K562 (cell line): Measurements from ENCODE around the gene RASGEF1C. TPM values are rescaled to one million over a fixed set of nuclear protein-coding genes. Genes with fewer than 3 reads are reported as not detected.

ENCODE experiments used
- ARID4B ChIP-seq: sonication (generic); formaldehyde crosslinking; IDR thresholded peaks from 2 replicates; pipeline ENCODE4 v1.8.0; 2022; ENCODE audit warnings: mild to moderate bottlenecking, missing genetic modification reagents
- ETV5 ChIP-seq: sonication (generic); formaldehyde crosslinking; IDR thresholded peaks from 2 replicates; pipeline ENCODE4 v1.4.0; 2020; ENCODE audit warnings: low read depth, mild to moderate bottlenecking, missing genetic modification reagents
- MCM5 ChIP-seq: fragments of 450-650 bp; IDR thresholded peaks from 2 replicates; pipeline ENCODE4 v1.6.1; 2016; ENCODE audit warnings: low read depth
- POLR2A ChIP-seq: fragments of 450-650 bp; conservative IDR thresholded peaks from 2 replicates; pipeline ENCODE4 v1.6.1; 2016
- POLR2B ChIP-seq: fragments of 450-650 bp; IDR thresholded peaks from 2 replicates; pipeline ENCODE4 v1.6.1; 2018; ENCODE audit warnings: low read depth; ENCODE audit not compliant: partially characterized antibody
- POU5F1 ChIP-seq: fragments of 150-350 bp; IDR thresholded peaks from 2 replicates; pipeline ENCODE4 v1.6.1; 2014; ENCODE audit warnings: borderline replicate concordance, low read length, low read depth, mild to moderate bottlenecking; ENCODE audit not compliant: partially characterized antibody
- SREBF1 ChIP-seq: fragments of 150-350 bp; IDR thresholded peaks from 2 replicates; pipeline ENCODE4 v1.6.1; 2014; ENCODE audit warnings: antibody characterized with exemption, low read depth, low read length, borderline replicate concordance
- ZBTB40 ChIP-seq, 2 experiments: fragments of 450-650 bp in 1 of 2; sonication (generic) in 1 of 2; formaldehyde crosslinking in 1 of 2; IDR thresholded peaks; 2 replicates each; pipeline versions ENCODE4 v1.7.1 to v1.9.0; 2016 to 2022; ENCODE audit warnings: inconsistent platforms in 1 of 2, mild to moderate bottlenecking in 1 of 2, missing genetic modification reagents in 1 of 2
- ZFPM2 ChIP-seq: fragments of 250-450 bp; sonication (Bioruptor Pico); IDR thresholded peaks from 2 replicates; pipeline ENCODE4 v1.5.1; 2022; ENCODE audit warnings: mild to moderate bottlenecking
- ZNF583 ChIP-seq: fragments of 250-450 bp; sonication (Bioruptor Pico); IDR thresholded peaks from 2 replicates; pipeline ENCODE4 v1.4.0; 2020
- polyA plus RNA-seq, 8 experiments: library from polyadenylated mRNA; depleted of rRNA in 4 of 8; stranded (reverse) in 5 of 8; unstranded in 3 of 8; fragments of >200 nt; fragmentation: Nextera tagmentation in 2 of 8; fragmentation: Illumina TruSeq in 1 of 8; extraction: Ambion mirVana in 2 of 8; extraction: Trizol in 1 of 8; gene quantifications; 2 replicates each; pipeline versions ENCODE4 v1.2.1 to v1.2.3, GENCODE V29; 2011 to 2014; ENCODE audit warnings: inconsistent platforms in 1 of 8, missing spikeins in 1 of 8
- total RNA-seq, 7 experiments: library from RNA; depleted of rRNA in 6 of 7; stranded (reverse); fragments of >200 nt in 6 of 7; fragmentation: Illumina TruSeq in 2 of 7; extraction: Trizol in 2 of 7; gene quantifications; 2 replicates each; pipeline versions ENCODE4 v1.2.1 to v1.2.3, GENCODE V29; 2011 to 2021; ENCODE audit warnings: low replicate concordance in 1 of 7

RASGEF1C gene
- total and polyA plus RNA-seq, 9 of the 15 experiments (the other 6 are each of a cell fraction or from before 2014, with no cell fraction given) = 0.04 to 1.1 (median 0.21) TPM; not detected in 4

GRCh38 chr5:180210961-180211760 is 2.1 kb upstream of the RASGEF1C start (continued):
- TF ChIP-seq ETV5 (CRISPR knock-in tag) = no peak
- TF ChIP-seq POU5F1 = no peak
- TF ChIP-seq ZFPM2 (CRISPR knock-in tag) = no peak
- no peak for TF ChIP-seq MCM5
- TF ChIP-seq SREBF1 = no peak
- no peak for TF ChIP-seq ARID4B (CRISPR knock-in tag)
- TF ChIP-seq POLR2B = no peak
- no peak for TF ChIP-seq POLR2A
- no peak for TF ChIP-seq ZBTB40 (IDR thresholded peaks at IDR 0.05)
- no peak for TF ChIP-seq ZBTB40 (CRISPR knock-in tag; IDR thresholded peaks at IDR 0.05)
- TF ChIP-seq ZNF583 (CRISPR knock-in tag) = no peak
